KOPT-K1 (cell line): ENCODE data around the gene RBM33.
"Not testable (repeated sequence)": the region's sequence is repeated elsewhere in the genome, so short reads cannot be mapped to it uniquely, and the experiment has no call there.

Experiments used
- H3K27ac ChIP-seq: fragments of 200-600 bp; sonication (generic); 2 replicates; pipeline ENCODE4 v1.5.1; 2016; ENCODE audit warnings: antibody characterized with exemption, mild to moderate bottlenecking, low read depth, low read length; ENCODE audit not compliant: poor library complexity, severe bottlenecking
- H3K36me3 ChIP-seq: fragments of 200-600 bp; sonication (generic); 2 replicates; pipeline ENCODE4 v1.5.1; 2017; ENCODE audit warnings: antibody characterized with exemption, mild to moderate bottlenecking, low read length, moderate library complexity; ENCODE audit not compliant: insufficient read depth
- H3K9me3 ChIP-seq: fragments of 200-600 bp; sonication (generic); 2 replicates; pipeline ENCODE4 v1.5.1; 2017; ENCODE audit warnings: antibody characterized with exemption, low read length, mild to moderate bottlenecking; ENCODE audit not compliant: insufficient read depth, poor library complexity, severe bottlenecking

The RBM33 gene

DNA sequence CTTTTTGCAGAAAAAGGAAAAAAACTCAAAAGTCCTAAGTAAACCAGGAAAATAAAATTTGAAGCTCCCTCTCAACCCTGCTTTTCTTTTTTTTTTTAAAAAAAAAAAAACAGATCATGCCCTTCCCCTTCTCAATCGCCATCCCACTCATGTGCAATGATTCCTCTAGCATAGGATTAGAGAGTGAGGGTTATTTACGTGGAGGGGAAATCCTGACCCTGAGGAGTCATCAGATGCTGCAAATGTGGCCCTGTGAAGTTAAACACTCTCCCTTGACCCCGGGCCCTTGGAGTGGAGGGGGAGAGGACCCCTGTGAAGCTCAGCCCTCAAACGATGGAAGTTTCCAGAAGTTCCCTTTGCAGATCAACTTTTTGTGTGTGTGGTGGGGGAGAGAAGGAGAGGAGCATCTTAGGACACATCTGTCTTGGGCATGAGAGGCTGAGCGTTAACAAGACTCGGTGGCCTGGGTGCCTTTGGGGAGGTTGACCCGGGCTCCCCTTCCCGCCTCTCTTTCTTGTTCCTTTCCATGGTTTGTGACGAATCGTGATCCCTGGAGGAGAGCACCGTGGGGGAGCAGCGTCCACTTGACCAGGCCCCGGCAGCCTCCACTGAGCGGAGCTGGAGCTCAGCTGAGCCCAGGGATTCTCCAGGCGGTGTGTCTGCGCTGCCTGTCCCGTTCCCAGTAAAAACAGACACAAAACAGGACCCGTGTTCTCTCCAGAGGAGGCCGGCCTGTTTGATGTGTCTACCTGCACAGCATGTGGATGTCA is 169.3 kb downstream of the RBM33 start:
- no peak overlapping the region for H3K27ac ChIP-seq
- H3K9me3 ChIP-seq = no peaks in the 10 kb centered on the region
- H3K36me3 ChIP-seq = no peaks in the 10 kb centered on the region

DNA sequence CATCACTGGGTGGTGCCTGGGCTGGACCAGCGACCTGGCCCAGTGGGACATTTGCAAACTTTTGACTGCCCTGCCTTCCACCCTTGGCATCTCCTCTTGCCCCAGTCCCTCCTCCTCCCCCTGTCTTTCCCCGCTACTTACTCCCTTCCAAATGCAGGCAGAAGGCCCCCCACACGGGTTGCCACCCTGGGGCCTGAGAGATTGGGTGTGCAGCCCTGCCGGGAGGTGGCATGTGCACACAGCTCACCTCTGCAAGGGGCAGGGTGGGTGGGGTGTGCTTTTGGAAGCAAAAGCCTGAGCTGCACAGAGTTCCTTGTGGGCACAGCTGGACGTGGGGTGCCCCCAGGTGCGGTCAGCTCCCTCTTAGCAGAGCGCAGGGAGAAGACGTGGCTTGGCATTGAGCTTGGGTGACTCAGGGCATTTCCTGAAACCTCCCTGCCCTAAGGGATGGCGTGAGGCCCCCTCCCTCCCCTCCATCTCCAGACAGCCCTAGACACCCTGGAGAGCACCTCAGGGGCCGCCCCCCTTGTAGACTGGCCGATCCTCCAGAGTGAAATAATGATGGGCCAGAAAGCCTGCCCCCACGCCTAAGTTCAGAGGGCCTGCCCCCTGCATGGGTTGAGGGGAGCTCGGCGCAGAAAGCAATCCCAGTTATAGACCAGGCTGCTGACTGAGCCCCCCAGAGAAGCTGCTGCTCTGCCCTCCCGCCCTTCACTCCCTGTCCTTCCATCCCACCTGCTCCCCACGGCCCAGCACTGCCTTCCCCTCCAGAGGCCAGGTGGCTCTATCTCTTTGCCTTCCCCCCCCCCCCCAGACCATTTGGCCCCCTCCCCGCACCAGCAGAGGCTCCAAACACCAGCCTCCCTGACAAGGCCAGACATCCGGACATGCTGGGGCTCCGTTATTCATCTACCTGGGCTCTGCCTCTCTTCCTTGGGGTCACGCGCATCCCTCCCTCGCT is 170.1 kb downstream of the RBM33 start:
- Histone ChIP-seq H3K36me3 (no peaks in the 10 kb centered on the region), H3K9me3 (no peaks in the 10 kb centered on the region), H3K27ac (no peak overlapping the region)

DNA sequence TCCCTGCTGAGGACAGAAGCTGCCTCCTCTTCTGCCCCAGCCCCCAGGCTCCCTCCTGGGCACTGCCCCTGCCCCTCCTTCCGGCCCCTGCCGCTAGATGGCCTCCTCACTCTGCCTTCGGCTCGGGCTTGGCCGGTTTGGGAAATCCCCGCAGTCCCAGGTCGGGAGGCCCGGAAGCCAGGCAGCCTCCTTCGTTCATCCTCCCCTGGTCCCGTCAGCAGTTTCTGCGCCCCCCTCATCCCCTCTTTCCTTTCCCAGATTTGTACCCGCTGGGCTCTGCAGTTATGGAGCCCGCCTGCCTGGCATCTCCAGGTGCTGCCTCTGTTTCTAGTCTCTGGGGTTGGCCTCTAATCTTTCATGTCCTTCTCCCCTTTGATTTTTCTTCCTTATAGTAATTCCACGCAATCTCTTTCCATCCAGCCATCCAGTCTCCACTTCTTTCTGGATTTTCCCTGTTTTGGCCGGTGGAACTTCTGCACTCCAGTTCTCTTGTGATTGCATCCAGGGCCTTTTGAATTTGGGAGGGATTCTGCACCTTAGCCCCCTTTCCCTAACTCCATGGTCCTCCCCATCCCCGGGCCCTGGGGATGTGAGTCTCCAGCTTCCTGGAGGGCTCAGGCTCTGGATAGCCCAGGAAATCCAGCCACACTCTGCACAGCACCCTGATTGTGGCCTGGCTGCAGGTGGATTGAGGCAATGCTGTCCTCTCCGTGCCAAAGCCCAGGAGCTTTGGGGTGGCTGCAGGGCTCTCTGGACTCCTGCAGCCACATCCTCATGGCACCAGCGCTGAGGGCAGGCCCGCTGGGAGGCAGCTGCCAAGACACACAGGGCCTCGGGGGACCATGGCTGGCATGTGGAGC is 171.1 kb downstream of the RBM33 start:
- Histone ChIP-seq H3K27ac (no peak overlapping the region), H3K36me3 (no peaks in the 10 kb centered on the region), H3K9me3 (no peaks in the 10 kb centered on the region)

DNA sequence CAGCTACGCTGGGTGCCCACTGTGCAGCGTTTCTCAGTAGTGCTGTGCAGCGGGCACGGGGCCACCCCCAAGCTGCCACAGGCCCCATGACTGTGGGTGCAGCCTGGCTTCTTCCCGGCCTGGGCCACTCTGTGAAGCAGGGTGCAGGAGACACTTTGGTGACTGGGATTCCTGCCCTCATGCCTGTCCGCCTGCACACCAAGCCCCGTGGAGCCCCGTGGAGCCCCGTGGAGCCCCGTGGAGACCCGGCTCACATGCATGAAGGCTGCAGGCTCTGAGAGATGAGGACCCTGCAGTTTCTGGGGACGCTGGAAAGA is 171.7 kb downstream of the RBM33 start:
- Histone ChIP-seq H3K9me3 (no peaks in the 10 kb centered on the region), H3K36me3 (no peaks in the 10 kb centered on the region), H3K27ac (no peak overlapping the region)

DNA sequence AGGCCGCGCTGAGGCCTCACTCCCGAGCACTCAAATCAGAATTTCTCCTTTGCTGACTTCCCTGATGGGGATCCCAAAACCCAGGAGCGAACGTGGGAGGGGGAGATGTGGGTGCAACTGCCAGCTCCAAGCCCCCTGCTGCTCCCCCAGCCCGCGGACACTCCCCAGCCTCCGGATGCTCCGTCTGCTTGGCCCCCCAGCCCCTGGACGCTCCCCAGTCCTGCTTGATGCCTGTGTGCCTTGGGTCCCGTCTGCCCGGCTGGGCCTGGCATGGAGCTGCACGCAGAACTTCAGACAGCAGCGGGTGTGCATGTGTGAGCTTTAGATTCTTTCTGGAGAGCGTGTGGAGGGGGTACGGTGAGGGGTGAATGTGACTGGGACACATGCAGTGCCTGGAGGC is 172.5 kb downstream of the RBM33 start:
- Histone ChIP-seq H3K27ac (no peak overlapping the region), H3K36me3 (no peaks in the 10 kb centered on the region), H3K9me3 (no peaks in the 10 kb centered on the region)

DNA sequence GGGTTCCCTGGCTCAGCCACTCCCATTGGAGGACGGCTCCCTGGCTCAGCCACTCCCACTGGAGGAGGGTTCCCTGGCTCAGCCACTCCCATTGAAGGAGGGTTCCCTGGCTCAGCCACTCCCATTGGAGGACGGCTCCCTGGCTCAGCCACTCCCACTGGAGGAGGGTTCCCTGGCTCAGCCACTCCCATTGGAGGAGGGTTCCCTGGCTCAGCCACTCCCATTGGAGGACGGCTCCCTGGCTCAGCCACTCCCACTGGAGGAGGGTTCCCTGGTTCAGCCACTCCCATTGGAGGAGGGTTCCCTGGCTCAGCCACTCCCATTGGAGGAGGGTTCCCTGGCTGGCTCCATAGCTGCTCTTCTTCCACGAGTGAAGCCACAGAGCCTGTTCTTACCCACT is 173.1 kb downstream of the RBM33 start:
- not testable (repeated sequence) for H3K27ac ChIP-seq, H3K9me3 ChIP-seq, H3K36me3 ChIP-seq

DNA sequence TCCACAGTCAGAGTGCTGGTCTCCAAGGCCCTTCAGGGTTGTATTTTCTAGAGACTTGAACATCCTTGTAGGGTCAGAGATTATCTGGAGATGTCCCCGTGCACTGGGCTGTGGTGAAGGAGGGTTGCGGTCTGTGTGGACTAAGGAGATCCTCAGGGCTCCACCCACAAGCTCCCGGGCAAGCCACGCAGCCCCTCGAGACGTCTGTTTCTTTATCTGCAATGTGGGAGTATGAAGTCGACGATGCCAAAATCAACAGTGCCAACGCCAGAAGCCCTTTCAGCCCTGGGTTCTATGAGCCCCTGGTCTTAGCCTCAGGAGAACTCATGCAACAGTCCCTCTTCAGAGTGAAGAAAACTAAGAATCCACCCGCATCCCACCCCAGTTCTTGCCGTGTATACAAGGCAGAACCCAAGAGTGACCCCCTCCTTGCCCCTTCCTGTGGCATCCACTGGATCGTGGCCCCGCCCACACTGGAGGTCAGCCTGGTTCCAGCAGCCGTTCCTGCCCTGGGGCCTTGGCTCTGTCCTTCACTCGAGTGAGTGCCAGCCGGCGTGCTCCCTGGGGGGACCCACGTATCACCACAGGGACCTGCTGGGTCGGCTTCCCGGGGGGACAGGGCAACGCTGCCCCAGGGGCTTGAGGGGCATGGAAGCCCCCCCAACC is 173.8 kb downstream of the RBM33 start:
- H3K27ac ChIP-seq = no peak overlapping the region
- no peaks in the 10 kb centered on the region for H3K36me3 ChIP-seq
- H3K9me3 ChIP-seq = no peaks in the 10 kb centered on the region

DNA sequence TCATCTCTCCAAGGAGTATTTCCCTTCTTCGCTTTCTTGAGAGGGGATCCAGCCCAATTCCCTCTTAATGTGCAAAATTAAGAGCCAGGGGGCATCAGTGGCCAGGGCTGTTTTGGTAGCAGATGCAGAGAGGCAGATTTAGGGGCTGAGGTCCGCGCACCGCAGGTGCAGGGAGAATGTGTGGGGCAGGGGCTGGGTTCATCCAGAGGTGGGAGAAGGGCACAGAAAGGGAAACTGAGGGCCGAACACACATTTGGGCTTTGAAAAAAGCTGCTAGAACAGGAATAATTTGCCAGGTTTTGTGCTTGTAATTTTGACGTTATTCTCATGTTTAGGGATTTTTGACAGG is 174.3 kb downstream of the RBM33 start:
- Histone ChIP-seq H3K36me3 (no peaks in the 10 kb centered on the region), H3K27ac (no peak overlapping the region), H3K9me3 (no peaks in the 10 kb centered on the region)

DNA sequence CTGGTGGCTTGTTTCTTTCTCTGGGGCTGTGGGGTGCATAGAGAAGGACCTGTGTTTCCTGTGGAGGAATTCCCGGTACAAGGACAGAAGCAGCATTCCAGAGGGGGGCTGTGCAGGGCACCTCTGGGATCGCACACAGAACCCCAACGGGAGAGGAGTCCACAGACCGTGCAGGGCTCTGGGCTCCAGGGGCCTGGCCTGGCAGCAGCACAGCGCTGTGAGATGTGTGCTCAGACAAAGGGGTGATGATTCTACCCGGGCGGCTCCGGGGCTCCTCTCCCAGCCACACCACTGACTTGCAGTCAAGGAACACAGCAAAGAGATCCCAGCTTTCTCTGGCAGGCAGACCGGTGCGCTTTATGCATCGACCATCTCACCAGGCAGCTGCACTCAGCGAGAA is 174.7 kb downstream of the RBM33 start:
- no peaks in the 10 kb centered on the region for H3K9me3 ChIP-seq
- no peaks in the 10 kb centered on the region for H3K36me3 ChIP-seq
- H3K27ac ChIP-seq = no peak overlapping the region

DNA sequence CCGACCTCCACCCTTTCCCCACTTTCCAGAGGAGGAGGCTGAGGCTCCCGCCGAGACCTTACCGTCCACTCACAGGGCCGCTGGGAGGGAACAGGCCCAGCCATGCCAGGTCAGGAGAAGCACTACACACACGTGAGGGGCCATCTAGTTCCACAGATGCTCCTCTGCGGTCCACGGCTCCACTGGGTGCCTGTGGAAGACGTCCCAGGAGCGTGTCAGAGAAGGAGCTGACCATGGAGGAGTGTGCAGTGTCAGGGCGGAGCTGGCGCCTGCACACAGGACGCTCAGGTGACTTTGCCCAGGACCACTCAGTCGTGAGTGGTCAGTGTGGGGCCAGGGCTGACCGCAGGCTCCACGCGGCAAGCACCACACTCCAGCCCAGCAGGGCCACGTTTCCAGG is 175.8 kb downstream of the RBM33 start:
- Histone ChIP-seq H3K9me3 (no peaks in the 10 kb centered on the region), H3K36me3 (no peaks in the 10 kb centered on the region), H3K27ac (no peak overlapping the region)

DNA sequence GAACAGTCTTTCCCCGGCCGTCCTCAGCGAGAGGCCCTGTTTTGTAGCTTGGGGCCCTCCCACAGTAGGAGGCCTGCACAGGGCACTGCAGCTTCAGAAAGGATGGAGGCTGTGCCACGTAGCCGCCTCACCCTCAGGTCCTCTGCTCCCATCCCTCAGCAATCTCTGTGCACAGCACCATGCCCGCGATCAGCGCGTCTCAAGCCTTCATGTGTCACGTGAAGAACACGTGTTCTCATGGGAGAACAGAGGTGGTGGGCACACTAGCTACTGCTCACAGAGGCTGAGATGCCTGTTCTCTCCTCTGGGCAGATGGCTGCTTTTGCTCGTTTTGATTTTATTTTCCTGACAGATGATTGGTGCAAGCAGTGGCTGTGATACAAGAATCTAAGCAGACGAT is 176.3 kb downstream of the RBM33 start:
- Histone ChIP-seq H3K9me3 (no peaks in the 10 kb centered on the region), H3K27ac (no peak overlapping the region), H3K36me3 (no peaks in the 10 kb centered on the region)

DNA sequence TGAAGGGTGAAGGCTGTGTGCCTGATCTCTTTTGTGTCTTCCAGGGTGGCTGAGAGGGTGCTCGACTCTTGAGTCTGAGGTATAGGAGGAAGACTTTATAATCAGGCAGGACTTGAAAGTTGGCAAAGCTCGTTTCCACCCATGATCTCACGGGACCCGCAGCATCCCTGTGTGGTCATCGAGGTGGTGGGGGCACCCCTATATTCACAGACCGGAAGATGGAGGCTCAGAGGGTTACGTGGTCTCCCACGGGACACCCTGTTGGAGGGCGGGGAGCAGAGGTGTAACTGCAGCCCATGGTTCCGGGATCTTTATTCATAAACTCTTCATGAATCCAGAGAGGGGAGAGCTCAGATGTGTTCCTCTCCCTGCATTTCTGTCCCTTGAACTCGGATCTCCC is 177.4 kb downstream of the RBM33 start:
- Histone ChIP-seq H3K36me3 (no peaks in the 10 kb centered on the region), H3K27ac (no peak overlapping the region), H3K9me3 (no peaks in the 10 kb centered on the region)

DNA sequence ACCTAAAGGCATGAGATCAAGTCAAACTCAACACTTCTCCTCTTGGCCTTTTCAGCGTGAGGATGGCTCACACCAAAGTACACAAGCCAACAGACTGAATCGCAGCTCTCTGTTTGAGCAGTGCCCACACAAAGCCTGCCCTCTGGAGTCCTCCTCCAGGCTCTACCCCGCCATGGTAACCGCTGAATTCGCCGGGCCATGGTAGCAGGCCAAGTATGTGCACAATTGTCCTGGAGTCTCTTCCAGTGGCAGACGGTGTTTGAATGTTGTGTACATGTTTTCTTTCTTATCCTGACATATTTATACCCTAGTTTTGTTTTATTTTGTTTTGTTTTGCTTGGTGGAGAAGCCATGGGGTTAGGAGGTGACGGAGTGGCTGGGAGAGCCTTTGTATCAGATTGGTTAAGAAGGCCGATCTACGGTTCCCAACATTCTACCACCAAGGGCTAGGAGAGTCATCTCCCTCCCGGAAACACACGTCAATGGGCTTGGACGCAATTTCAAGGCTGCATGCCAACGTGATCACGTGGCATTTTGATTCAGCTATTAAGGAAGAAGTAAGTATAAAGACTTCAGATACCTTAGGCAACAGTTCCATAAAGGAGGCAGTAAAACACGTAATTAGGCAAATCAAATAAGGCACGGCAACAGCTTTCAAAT is 179.9 kb downstream of the RBM33 start:
- Histone ChIP-seq H3K9me3 (peaks cover 3% of the 10 kb centered on the region), H3K27ac (no peak overlapping the region), H3K36me3 (no peaks in the 10 kb centered on the region)

DNA sequence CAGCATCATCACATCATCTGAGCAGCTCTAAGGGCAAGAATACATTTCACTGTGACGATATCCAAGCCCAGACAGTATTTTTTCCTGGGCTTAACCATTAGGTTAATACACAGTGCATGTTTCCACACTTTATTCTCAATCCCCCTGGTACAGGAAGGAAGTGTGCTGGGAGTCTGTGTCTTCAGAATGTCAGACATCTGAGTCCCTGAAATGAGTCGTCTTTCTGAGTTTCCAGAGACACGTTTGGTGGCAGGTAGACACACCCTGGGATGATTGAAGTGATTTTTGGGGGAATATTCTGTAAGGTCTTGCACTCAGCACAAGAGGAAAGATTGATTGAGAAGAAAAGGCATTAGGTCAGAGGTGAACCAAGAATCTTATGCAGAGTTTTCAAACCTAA is 180.9 kb downstream of the RBM33 start:
- H3K36me3 ChIP-seq = no peaks in the 10 kb centered on the region
- H3K9me3 ChIP-seq = peaks cover 3% of the 10 kb centered on the region
- no peak overlapping the region for H3K27ac ChIP-seq
